ENCODE measurements around the gene SOX5.

Gene SOX5

DNA sequence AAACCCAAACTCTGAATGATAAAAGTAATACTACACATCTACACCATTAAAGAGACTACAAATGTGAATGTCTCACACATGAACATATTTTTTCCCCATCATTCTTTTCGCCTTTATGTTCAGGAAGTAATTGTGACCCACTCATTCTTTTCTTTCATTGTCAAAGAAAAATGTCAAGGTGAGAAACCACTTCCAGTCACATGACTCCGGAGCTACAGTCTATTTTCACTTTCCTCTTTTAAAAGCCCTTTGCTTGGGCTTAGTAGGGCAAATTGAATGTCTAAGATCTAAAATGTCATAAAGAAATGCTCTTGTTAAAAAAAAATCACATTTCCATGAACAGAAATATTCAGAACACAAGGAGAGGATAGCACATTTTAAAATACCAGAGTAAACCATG, 461.3 kb downstream of the SOX5 start:
- no peak overlapping the region for H3K4me3 ChIP-seq (ENCODE audit: low read depth, low read length)
- TF ChIP-seq, protein P1, sequence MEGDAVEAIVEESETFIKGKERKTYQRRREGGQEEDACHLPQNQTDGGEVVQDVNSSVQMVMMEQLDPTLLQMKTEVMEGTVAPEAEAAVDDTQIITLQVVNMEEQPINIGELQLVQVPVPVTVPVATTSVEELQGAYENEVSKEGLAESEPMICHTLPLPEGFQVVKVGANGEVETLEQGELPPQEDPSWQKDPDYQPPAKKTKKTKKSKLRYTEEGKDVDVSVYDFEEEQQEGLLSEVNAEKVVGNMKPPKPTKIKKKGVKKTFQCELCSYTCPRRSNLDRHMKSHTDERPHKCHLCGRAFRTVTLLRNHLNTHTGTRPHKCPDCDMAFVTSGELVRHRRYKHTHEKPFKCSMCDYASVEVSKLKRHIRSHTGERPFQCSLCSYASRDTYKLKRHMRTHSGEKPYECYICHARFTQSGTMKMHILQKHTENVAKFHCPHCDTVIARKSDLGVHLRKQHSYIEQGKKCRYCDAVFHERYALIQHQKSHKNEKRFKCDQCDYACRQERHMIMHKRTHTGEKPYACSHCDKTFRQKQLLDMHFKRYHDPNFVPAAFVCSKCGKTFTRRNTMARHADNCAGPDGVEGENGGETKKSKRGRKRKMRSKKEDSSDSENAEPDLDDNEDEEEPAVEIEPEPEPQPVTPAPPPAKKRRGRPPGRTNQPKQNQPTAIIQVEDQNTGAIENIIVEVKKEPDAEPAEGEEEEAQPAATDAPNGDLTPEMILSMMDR (IDR thresholded peaks at IDR 0.05; ENCODE audit: low read depth, low read length, missing control alignments): no peak
- DNase-seq (ENCODE audit: low read depth): no peak

DNA sequence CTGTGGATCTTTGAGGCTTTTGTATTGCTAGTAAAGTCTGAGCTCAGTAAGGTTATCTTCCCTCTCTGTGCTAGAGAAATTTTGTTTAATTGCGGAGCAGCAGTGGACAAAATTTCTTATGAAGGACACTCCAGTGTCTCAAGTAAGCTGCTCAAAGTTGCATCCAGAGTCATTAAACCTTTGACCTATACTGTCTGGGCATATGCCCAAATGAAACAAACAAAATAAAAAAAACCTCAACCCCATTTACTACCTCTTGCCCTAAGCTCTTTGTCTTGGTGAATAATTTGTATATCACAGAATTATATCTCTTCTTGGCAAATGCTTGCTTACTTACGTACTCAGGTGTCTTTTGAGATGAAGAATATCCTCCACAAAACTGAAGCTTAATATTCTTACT, 465.2 kb downstream of the SOX5 start:
- no peak overlapping the region for H3K4me3 ChIP-seq (ENCODE audit: low read depth, low read length)
- TF ChIP-seq, protein P1 (IDR thresholded peaks at IDR 0.05; ENCODE audit: low read depth, low read length, missing control alignments): no peak
- DNase-seq (ENCODE audit: low read depth): no peak

DNA sequence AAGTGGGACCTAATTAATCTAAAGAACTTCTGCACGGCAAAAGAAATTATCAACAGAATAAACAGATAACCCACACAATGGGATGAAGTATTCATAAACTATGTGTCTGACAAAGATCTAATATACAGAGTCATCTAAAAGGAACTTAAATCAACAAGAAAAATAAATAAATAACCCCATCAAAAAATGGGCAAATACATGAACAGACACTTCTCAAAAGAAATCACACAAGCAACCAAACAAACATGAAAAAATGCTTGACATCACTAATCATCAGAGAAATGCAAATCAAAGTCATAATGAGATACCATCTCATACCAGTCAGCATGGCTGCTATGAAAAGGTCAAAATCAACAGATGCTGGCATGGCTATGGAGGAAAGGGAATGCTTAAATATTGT, 466.9 kb downstream of the SOX5 start:
- TF ChIP-seq, protein P1 (IDR thresholded peaks at IDR 0.05; ENCODE audit: low read depth, low read length, missing control alignments): no peak
- no peak for DNase-seq (ENCODE audit: low read depth)
- no peak overlapping the region for H3K4me3 ChIP-seq (ENCODE audit: low read depth, low read length)

All from GM12864 (cell line).